HG03108 (cell line): ENCODE data around the gene ERICH2.
A peak's percentile ranks its signal among the peaks of the same experiment; 100 is the strongest.

Experiments
- ATAC-seq: cut with Tn5 transposase; IDR thresholded peaks from one replicate; pipeline ENCODE4 v1.9.1; 2021; ENCODE audit warnings: moderate library complexity; ENCODE audit not compliant: unreplicated experiment

Gene ERICH2

DNA sequence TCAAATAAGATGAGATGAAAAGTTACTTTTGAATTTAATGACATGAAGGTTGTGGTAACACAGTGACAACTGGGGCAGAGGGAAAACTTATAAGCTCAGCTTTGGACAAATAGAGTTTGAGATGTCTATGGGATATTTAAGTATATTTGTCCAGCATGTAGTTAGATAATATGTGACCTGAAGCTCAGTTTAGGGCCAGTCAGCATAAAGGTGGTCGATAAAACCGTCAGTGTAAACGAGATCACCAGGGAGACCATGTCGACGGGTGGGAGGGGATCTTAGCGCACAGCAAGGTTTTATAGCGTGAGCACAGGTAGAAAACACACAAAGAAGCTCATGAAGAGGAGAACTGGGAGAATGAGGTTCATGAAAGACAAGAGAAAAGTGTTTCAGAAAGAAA lies 7.4 kb upstream of the ERICH2 start:
- ATAC-seq: no peak

DNA sequence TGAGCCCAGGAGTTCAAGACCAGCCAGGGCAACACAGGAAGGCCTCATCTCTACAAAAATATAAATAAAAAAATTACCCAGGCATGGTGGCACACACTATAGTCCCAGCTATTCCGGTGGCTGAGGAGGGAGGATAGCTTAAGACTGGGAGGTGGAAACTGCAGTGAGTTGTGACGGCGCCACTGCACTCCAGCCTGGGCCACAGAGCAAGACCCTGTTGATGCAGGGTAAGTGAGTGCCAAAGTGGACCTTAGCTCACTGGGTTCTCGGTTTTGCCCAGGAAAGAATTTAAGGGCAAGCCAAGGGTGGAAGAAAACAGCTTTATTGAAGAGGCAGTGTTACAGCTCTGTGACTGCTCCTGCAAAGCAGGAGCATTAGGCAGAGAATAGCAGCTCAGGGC lies 6.9 kb upstream of the ERICH2 start:
- no peak for ATAC-seq

DNA sequence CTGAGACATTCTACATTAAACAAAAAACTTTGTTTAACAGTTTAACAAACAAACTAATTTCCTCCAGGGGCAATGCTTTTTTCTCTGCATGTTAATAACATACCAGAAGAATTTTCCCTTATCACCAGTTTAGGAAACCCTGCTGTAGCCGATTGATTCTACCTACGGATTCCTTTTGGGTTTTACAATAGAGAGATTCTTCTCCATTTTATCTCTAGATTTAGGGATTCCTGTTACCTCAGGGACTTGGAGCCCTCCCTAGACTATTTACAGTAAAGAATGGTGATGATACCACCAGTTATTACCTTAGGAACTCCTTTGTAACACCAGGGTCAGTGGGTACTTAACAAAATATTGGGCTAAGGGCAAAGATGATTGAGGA lies 5.3 kb upstream of the ERICH2 start:
- ATAC-seq: no peak

DNA sequence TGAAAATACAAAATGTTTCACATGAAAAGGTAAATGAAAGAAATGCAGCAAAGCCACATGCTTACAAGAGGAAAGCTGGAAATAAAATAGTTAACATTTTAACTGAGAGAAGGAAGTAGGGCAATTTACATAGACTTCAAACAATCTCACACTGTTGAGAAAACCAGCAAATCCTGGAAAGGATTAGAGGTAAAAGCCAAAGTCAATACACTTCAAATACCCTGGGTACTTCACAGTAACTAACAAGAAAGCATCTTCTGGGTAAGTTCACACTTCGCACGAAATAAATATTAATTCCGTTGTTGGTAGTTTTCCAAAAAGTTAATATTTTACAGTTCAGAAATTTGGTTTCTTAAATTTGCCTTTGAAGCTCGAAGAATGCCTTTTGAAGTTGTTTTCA lies 3.5 kb upstream of the ERICH2 start:
- no peak for ATAC-seq

DNA sequence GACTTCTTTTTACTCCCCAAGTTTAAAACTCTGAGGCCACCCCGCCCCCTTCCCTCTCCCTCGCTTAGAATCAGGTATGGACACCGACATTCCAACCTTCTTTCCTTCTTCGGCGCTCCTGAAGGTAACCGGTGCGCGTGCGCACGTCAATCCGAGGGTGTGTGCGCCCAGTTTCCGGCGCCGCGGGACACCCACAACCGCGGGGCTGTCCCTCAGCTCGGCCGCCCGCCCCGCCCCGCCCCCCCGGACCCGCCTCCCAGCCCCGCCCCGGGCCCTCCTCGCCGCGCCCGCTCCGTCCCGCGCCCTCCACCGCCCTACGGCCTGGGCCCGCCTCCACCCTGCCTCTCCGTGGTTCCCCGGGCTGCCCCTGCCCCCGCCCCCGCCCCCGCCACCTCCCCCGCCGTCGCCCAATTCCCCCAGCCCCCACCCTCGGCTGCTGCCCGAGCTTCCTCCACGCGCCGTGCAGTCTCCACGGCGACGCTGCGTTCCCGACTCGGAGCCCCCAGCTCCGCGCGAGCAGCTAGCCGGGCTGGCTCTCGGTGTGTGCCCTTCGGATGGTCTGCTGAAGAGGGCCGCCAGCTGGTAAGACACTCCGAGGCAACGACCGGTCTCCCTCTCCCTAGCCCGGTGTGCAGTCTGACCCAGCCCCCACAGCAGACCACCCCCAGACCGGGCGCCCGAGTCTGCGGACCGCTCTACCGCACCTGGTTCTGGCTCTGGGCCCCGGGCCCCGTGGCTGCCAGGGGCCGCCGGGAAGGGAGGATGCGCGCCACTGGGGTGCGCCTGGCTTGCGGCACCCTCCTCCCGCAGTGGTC lies 635 bp downstream of the ERICH2 start:
- ATAC-seq: peak; percentile 79

DNA sequence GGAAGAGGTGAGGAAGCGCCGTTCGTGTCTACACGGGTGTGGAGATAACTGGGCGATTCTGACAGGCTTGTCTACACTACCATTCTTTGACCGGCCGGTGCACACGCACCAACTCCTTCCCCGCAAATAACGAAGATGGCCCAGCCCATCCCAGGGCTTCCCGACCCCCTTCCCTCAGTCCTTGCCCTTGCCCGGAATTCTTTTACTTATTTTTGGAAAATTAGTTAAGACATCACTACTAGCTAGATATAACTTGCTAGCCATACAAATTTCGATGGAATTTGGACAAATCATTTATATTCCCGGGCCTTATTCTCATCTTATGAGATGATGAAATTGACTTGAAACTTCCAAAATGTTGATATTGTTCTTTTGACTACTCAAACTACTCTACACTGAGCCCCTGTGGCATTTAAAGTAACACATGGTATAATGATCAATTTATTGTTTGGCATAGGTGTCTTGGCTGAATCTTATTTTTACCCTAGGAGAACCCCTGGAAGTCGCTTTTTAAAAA lies 1.3 kb downstream of the ERICH2 start:
- ATAC-seq: no peak

DNA sequence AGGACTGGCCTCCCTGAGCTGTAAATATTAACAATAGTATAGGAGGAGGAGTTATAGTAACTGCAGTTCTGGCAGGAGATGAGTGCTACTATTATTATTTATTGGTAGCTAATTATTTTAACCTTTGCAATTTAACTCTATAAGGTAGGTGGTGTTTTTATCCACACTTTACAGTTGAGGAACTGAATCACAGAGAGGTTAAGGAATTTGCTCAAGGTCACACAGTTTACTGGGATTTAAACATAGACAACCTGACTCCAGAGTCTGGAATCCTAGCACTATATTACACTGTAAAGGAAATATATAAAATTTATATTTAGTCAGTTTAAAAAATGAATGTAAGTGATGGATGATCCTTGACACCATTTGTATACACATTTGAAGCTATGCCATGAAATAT lies 2.1 kb downstream of the ERICH2 start:
- no peak for ATAC-seq

DNA sequence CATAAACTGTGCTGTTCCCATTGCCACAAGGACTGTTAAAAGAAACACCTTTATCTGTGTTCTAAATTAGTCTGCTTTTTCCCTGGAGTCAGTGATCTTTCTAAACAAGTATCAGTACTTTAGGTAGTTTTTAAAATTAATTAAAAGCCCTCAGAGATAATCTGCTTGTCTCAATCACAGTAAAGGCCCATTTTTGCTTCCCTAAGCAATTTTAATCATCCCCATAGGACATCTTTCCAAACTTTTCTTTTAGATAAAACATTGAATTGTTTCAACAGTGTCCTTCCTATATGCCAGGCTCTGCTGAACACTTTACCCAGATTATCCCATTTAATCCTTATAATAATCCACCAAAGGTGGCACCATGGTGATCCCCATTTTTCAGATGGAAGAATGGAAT lies 3.9 kb downstream of the ERICH2 start:
- ATAC-seq: no peak

DNA sequence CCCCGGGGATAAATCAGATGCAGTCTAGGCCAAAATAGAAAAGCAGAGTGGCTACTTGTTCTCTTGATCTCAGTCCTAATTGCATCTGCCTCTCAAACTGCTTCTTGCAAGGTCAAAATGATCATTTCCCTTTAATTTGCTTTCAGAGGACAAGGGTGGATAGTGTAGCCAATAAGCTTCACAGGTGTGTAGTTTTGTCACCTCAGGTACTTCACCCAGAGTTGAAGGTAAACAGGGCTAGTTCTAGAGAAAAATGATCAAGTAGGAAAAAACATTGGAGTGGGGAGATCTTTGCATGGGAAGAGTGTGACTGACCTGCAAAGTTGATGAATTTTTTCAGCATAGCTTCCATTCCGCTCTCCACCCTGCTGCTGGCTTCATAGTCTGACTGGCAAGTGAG lies 8.7 kb downstream of the ERICH2 start:
- no peak for ATAC-seq

DNA sequence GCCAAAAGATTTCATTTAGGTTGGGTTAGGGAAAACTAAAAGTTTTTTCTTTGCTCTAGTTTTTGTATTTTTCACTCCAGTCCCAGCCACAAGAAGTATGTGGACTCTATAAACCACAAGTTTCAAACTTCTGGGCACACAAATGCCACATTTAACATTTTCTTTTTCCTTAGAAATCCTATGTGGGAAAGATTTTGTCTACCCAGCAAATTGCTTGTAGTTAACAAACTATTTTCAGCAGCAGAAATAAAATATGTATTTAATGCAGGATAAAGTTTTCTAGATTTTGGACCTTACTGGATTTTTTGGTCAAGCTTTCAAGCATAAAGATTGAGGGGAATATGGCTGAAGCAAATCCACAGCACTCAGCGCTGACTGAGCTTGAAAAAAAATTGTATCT lies 9.1 kb downstream of the ERICH2 start:
- ATAC-seq: no peak

DNA sequence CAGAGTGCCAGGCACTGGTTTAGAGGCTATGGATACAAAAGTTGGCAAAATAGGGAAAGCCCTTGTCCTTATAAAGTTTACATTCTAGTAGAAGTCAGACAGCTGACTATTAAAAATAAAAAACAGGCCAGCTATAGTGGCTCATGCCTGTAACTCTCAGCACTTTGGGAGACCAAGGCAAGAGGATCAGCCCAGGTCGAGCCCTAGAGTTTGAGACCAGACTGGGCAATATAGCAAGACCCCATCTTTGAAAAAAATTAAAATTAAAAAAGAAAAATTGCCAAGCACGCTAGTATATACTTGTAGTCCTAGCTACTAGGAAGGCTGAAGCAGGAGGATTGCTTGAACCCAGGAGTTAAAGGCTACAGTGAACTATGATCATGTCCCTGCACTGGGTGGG lies 12.5 kb downstream of the ERICH2 start:
- no peak for ATAC-seq

DNA sequence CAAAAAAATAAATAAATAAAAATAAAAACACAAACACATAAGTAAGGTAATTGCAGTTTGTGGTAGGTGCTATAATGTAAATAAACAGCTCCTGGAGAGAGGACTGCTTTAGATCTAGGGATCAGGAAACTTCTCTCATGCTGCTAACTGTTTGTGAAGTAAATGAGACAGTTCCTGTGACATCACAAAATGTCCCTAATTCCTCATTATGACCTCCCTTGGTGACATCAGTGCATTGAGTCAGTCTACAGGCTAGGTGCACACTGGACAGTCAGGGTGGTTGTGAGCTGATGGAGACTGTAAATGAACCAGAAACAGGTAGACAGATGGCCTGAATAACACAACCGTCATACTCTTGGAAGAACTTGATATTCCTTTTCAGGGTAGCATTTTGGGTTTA lies 13.4 kb downstream of the ERICH2 start:
- ATAC-seq: no peak

DNA sequence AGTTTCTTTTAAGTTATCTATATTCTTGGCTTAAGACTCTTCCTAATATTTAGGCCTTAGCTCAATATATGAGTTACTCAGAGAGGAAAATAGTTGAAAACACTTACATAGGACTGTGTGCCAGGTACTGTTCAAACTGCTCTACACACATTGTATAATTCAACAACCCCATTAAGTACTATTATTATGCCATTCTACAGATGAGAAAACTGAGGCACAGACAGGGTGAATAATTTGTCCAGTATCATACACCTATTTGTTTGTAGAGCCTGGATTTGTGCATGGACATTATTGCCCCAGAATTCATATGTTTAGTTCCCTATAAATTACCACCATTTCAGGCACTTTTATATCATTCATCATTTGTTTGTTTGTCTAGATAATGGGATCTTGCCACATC lies 28.8 kb downstream of the ERICH2 start:
- ATAC-seq: no peak

DNA sequence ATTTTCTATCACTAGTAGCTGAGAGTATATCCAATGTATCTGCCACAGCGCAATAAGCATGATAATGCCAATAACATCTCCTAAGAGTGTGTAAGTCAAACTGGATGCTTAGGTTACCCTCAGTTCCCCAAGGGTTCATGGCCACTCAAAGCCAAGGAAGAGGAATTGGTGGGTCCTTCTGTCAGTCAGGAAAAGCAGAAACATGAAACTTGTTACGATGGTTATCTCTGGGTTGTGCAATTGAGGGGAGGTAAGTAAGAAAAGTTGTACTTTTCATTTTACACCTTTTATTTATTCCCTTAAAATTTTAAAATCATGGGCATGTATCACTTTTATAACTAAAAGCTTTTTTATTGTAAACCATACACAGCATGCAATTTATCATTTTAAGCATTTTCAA lies 36.4 kb downstream of the ERICH2 start:
- ATAC-seq: no peak

DNA sequence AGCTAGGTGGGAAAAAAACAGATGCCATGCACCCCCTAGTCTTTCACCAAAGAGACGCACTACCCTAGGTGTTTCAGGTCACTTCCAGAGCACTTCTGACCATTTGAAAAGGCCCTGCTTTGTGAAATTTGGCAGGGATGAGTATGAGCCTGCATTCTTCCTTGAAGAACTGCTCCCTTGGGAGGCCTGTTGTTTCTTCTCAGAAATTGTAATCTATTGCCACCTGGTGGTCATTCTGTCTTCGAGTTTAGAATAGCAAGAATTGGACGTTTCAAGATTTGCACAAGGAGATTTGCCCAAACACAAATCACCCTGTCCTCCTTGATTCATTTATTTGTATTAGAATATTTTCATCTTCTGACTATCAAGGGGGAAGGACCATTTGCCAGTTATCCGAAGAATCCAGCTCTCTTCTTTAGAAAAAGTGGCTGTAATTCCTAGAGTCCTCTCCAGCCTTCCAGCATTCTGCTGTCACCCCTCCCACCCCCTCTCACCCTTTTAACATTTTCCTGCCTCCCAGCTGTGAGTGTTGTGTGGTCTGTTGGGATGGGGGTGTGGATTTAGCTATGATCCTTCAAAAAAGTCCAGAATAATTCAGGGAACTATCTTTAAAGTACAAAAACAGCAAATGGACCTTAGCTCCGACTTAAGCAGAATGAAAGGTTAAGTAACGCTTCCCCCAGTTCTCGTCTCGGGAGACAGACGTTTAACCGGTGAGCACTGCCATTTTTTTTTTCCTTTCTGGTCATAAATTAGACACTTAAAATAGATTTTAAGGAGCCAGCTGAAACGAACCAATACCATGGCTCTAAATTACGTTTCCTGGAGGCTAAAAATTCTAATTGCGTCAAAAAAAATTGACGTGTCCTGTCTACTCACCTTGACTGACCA lies 42.8 kb downstream of the ERICH2 start:
- ATAC-seq: no peak

DNA sequence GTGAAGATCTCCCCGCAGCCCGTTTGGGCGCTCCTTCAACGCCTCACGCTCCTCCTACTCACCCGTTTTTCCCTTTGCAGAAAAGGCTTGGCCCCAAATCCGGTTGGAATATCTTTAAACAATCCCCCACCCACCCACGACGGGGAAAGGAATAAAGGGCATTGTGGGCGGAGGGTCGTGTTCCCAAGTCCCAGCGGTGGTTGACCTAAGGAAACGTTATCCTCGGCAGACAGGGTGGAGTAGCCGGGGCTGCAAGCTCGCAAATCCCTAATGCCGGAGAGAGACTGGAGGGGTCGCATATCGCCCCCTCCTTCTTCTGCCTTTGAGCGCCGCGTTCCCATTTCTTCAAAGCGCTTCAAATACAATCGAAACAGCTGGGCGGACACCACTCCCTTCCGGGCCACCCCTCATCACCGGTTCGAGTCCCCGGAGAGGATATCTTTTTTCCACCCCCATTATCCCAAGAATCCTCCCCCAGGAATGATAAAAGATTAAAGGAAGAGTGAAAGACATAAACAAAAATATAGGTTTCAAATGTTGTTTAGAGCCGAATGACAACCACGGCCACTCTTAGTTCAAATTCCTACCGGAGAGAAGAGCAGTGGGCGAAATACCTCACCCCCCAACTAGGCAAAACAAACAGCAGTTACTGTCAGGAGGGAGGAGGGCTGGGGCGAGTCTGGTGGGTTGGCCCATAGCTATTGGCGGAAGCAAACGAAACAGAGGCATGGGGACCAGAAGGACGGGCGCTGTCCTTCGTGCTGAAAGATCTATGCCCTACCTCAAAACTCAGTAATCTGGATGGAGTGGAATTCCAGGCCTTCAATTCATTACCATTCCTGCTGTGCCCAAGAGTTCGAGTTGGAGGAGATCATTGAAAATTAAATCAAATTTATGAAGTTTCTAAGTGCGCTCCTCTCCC lies 43.7 kb downstream of the ERICH2 start:
- no peak for ATAC-seq

DNA sequence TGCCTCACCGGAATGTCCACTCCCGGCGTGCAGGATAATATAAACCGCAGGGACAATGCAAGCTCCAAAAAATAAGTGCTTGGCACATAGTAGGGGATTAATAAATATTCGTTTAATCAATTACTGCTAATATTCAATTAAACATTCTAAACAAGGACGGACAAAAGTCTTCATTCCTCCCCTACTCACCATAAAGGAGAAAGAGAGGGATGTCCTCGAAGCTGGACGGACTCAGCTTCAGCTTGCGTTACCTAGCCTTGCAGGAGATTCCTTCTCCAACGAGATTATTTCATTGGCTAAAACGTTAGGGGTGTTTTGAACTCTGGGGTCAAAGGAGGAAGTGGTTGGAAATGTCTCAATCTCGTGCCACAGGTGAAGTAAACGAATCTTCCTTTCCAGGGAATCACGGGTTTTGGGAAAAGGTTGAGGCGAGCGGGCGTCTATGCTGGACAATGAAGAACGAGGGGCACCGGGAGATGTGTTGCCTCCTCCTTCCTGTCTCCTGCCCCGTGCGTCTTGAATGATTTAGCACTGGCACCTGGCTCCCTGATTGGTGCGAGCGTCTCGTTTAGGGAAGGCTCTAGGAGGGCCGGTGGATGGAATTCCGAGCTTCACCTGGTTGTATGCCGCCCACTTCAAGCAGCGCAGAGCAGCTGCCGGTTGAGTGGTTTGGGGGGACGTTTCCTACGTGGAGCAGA lies 44.5 kb downstream of the ERICH2 start:
- ATAC-seq: no peak

DNA sequence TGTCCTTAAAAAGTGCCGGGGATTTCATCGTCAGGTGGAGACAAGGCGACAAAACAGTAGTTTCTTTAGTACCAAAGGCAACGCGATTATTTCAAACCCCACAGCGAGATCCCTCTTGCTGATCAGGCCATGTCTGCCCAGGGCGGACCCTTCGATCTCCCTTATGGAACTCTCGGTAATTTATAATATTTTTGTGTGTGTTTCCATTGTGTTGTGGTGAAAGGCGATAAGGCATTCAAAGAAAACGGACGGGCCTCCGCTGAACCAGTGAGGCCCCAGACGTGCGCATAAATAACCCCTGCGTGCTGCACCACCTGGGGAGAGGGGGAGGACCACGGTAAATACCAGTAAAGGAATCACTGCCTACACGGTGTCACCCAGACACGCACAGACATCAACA lies 45.1 kb downstream of the ERICH2 start:
- no peak for ATAC-seq

DNA sequence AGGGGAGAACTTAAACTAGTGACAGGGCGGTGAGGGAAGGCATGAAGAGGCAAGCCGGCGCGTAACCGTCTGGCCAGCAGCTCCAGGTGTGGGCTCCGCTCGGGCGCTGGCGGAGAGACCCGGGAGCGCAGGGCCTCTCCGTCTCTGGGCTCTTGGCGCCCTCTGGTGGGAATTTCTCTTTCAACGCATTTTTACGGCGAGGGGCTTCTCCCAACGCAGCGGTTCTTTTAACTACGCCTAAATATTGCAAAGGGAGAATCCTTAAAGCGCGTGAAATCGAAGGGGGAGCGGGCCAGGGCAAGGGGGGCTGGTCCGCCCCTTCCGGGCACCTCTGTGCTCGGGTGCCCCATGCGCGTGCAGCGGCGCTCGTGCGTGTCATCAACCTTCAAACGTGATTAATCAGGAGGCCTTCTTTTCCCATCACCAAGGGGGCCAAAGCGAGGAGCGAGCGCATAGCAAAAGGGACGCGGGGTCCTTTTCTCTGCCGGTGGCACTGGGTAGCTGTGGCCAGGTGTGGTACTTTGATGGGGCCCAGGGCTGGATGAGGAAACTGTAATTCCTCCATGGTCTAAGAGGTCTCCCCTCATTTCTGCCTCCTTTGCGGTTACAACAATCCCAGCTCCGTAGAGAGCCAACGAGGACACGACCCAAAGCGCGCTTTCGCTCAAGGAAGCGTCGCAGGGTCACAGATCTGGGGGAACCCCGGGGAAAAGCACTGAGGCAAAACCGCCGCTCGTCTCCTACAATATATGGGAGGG lies 45.7 kb downstream of the ERICH2 start:
- no peak for ATAC-seq
